ENCODE results near the gene MCM6.

Gene MCM6

DNA sequence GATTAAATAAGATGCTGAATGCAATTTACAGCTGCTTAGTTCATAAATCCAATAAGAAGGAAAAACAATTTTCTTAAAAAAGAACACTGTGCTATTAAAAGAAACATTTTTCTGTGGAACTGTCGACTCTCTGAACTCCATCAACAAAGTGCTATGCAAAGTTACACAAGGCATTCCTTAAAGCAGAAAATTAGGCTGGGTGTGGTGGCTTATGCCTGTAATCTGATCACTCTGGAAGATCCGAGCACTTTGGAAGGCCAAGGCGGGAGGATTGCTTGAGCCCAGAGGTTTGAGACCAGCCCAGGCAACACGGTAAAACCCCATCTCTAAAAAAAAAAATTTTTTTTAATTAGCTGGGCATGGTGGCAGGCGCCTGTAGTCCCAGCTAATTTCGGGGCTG lies 13.0 kb downstream of the MCM6 start:
- no peak for DNase-seq (ENCODE audit: low spot score)

DNA sequence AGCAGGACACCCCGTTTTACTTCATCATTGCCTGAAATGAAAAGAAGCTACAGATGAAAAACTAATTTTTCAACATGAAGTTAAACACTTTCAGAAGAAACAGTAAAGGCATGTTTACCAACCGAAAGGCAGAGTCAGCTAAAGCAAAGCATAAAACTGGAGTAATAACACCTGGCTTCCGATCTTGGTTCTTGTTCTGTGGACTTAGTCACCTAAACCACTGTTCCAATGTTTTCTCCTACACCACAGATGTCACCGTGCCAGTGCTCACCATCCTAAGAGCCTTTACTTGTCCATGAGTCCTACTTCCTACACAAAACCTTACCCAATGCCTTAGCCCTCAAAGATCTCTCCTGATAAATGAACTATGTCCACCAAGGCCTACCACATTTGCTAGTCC lies 13.5 kb downstream of the MCM6 start:
- DNase-seq (ENCODE audit: low spot score) = no peak

DNA sequence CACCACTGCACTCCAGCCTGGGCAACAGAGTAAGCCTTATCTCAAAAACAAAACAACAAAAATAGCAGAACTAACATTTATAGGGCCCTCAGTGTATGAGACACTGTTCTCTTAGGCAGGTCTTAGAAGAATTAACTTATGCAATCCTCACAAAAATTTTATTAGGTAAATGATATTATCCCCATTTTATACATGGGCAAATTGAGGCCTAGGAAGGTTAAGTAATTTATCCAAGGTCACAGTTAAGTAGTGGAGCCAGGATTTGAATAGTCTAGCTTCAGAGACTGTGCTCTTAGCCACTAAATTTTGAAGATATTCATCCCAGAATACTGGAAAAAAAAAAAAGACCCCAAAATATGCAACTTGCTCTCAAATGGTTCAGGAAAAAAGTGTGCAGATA lies 22.8 kb downstream of the MCM6 start:
- no peak for DNase-seq (ENCODE audit: low spot score)

DNA sequence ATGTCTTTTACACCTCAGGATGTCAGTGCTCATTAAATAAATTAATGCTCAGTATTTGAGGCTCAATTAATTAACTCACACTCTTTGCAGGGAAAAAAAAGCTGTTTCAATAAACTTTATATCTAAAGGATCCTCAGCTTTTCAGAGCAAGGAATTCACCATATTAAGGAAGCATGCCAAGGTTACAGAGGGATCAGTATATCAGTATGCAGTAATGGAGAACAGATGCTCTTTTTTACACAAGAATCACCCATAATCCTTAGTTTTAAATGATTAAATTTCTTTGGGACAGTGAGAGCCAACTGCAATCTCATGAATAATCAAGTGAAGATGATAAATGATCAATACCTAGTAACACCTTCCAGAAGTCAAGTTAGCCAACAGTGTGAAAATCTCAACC lies 24.4 kb downstream of the MCM6 start:
- DNase-seq (ENCODE audit: low spot score) = no peak

DNA sequence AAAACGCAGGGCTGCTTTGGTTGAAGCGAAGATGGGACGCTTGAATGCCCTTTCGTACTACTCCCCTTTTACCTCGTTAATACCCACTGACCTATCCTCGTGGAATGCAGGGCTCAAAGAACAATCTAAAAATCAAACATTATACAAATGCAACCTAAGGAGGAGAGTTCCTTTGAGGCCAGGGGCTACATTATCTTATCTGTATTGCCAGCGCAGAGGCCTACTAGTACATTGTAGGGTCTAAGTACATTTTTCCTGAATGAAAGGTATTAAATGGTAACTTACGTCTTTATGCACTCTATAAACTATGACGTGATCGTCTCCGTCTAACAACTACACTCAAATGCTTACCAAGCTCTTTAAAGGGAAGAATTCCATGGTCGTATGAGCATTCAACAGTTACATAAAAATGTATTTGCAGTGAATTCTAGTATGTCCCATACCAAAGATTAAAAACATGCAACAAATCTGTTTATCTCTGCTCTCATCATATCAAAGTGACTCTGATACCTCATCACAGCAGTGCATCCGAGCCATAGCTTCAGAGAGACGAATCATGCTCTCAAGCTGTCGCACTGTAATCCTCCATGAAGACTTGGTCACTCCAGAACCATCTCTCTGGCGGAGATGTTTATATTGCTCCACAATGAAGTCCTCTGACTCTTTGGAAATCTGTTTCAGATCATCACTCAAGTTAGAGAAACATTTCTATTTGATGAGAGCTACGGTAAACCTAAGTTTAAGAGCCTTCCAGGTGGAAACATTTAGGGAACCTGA lies 25.2 kb downstream of the MCM6 start:
- no peak for DNase-seq (ENCODE audit: low spot score)

DNA sequence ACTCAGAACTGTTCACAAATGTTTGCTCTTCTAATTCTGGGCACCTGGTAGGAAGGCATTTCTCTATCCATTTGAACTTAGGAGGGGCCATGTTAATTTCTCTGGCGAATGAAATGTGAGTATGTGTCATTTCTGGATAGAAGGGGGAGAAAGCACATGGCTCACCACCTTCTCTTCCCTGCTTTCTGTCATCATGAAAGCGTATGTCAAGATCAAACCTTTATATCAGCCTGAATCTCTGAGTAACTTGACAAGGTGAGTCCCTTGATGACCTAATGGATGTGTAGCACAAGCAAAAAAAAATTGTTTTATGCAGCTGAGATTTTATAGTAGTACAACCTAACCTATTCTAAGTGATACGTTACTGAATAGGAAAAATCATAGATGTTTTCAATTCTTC lies 27.2 kb downstream of the MCM6 start:
- no peak for DNase-seq (ENCODE audit: low spot score)

DNA sequence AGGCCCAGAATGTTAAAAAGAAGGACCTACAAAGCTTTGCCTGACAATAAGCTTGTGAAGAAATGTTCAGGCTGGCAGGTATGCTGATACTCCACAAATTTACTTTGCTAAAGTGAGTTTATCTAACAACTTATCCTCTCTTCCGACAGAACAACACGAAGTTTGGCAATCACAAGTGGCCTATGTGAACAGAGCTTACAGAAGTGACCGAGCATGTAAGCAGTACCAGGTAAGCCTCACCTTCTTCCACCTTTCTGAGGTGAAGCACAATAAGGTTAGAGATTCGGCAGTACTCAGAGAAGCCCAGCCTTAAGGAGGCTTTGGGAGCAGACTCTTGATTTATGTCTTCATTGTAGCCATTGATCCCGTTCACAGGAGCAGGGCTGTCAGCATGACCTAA lies 30.2 kb downstream of the MCM6 start:
- DNase-seq (ENCODE audit: low spot score) = no peak

DNA sequence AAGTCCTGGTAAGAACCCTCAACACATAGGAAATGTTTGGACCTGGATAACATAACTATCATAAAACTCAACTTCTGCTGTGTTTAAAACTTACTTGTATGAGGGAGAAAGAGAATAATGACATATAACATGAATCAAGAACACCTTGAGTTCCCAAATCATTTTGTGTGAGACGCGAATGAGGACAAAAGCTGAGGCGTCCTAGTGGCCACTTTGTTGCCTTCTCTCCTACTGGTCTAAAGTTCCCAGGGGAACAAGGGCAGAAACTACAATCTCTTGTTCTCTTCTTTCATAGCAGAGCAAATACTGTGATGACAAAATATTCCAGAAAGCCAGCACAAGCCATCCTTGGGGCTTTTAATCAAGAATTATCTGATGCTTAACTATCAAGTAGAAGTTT lies 31.0 kb downstream of the MCM6 start:
- no peak for DNase-seq (ENCODE audit: low spot score)

DNA sequence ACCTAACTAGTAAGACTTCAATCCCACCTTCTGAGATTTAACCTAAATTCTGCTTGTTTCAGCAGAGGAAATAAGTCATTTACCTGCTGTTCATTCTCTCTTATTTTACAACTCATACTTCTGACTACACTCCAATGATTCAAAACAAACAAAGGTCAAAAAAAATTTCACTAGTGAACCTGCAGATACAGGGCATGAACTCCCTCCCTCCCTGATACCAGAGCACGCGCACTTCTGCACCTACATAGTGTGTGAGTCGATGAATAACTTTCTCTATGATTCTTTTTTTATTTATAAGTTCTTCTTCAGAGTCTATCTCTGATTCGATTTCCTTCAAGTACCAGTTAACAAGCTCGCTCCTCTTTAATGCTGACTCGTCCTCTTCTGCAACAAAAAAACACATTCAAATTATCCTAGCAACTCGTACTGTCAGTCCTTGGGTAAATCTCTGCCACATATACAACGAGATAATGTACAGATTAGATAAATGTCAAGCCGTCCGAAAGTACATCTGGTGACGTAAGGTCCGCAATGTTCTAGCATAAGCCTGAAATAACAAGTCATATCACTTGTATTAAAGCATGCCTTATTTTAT lies 31.8 kb downstream of the MCM6 start:
- DNase-seq (ENCODE audit: low spot score) = no peak

DNA sequence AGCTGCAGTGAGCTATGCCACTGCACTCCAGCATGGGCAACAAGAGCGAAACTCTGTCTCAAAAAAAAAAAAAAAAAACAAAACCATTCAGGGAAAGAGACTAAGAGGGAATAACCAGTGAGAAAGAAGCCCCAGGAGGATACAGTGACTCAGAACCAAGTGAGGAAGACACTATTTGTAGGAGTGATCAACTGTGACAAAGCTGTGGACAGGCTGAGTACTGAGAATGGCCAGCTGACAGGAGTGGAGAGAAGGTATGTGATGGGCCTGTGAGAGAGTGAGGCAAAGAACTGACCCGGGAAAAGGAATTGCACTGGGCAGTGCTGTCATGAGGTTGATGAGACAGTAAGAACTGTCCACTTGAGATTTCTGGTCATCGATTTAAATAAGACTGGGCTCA lies 32.6 kb downstream of the MCM6 start:
- no peak for DNase-seq (ENCODE audit: low spot score)

DNA sequence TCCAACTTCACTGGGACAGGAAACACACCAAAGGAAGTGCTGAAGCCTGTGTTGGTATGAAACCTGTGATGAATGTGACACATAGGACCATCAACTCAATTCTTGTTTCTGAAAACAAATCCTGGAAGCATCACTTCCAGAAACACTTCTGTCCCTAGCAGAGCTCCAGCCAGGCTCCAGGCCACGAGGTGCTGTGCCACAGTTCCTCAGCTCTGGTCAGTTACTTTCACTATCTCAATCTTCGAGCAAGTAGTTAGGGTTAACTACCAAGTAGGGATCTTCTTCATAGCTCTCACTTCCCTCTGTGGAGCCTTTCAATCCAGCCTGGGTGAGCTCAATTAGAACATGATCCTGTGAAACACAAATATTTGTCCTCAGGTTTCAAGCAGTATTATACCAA lies 35.6 kb downstream of the MCM6 start:
- no peak for DNase-seq (ENCODE audit: low spot score)

DNA sequence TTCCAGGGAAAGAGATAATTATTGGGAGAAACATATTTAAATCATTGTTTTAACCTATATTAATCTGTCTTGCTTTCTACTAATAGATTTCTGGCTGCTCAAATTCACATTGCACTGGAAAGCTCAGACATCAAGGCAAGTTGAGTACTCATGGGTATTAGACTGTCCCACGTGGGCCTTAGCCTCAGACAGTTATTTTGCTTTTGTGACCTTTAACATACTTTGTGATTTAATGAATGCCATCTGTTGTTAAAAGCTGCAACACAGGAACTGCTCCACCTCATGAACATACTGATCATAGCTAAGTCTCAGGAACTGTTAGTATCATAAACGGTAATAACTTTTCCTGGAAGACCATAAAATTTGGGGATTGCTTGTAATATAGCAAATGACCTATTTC lies 36.5 kb downstream of the MCM6 start:
- DNase-seq (ENCODE audit: low spot score) = no peak

DNA sequence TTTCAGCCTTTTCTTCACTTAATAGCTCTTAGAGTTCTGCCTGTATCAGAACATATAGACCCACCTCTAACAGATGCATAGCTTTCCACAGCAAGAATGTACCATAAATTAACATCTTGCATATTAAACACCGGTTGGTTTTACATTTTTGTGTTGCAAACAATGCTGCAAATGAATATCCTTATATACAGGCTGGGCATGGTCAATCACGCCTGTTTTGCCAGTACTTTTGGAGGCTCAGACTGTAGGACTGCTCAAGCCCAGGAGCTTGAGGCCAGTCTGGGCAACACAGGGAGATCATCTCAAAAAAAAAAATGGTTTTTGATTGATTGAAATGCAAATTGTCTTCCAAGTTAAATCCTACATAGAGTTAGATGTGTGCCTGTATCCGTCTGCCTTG lies 37.7 kb downstream of the MCM6 start:
- no peak for DNase-seq (ENCODE audit: low spot score)

DNA sequence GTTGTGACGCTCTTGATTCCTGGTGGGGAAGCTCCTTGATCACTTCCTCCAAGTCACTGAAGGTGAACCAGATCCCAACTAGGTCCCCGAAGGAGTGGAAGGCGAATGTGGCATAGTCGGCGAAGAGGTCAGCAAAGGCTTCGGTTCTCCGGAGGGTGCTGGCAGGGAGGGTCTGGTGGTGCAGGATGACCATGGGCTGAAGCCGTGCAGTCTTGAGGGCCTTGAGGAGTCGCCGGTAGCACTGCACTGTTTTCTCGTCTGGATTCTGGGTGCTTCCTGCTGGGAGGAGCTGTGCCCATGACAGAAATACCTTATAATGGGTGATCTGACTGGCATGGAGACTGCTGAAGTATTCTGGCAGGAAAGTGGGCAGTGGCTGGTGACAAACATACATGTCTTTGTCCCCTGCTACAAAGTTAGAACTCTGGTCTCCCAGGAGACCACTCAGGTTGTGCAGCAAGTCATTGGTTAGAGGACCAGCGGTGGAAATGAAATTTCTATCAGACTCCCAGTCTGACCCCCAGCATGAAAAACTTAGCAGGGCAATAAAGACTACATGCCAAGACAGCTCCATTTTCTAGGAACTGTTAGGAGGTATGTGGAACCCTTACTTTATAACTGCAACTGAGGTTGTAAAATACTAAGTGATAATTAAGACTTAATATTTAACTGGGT lies 39.5 kb downstream of the MCM6 start, which contains the start of gene LCT:
Gene LCT (minus strand): TSS at position 589 of the 675 bp plus-strand sequence. CDS start 15 bp downstream, at position 574.
- DNase-seq (ENCODE audit: low spot score) = no peak

DNA sequence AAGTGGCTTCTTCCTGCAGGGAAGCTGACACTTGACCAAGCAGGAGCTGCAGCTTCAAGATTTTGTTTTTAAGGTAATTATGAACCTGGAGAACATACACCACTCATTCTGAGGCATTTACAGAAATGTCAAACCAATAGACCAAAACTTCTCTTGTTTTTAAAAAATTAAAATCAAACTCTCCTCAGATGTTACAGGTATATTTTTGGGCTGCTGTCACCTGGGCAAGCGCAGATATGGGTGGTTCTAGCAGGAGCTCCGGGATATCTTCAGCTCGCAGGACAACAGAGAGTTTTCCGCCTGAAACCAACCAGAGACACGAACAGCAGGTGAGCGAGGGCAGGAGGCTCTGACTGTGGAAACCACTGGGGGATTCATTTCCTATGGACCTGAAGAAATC lies 43.4 kb downstream of the MCM6 start:
- DNase-seq (ENCODE audit: low spot score) = no peak

DNA sequence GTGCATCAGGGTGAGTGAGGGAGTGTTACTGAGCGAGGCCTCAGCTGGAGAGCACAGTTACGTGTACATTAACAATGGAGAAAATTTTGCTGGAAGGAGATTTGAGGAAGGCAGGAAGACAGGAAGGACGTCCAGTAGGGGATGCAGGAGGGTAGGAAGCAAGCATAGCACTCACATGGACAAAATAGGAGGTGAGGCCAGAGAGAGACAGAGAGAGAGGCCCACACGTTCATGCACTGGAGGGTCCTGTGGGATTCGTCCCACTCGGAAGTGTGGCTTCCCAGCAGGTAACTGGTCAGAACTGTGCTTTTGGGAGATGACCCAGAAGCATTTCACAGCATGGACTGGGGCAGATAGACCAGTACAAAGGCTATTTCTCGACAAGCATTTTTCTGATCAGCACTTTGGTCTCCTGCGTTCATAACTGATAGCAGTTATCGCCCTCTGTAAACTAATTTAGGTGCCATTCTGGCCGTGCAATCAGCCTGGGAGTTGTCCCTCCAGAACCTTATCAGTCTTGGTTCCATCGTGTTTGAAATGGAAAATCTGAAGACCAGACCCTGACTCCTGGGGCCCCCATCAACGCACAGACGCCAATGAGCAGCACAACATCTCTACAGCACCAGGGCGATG lies 44.9 kb downstream of the MCM6 start:
- DNase-seq (ENCODE audit: low spot score) = peak; percentile 32

DNA sequence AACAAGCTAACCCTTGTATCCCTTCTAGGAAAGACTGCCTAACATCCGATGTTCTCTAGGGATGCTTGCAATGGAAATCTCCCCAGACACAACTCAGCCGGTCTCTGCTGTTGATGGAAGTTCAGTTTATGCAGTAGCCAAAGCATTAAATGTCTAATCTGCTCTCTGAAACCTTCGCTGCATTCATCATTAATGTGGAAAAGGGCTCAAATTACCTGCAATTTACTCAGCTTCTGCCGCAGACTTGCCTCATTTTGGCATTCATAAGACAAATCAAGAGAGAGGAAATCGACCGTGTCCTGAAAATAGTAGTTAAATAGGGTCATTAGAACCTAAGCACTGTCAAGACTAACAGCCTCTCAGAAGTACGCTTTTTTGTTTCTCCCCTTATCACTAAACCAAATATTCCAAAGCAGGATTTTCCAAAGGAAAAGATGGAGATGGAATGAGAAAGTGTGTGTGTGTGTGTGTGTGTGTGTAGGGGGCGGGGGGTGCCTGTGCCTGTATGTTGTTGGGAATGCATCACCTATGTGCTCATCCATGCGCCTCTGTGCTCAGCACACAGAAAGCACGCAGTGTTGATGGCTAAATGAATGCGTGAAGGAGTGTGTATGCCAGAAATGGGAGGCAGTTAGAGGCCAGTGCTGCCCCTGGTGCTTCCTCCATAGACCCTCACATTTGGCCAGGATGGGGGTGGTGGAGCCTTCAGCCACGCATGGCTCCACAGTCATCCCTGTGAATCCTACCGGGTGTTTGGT lies 46.7 kb downstream of the MCM6 start:
- DNase-seq (ENCODE audit: low spot score) = no peak

DNA sequence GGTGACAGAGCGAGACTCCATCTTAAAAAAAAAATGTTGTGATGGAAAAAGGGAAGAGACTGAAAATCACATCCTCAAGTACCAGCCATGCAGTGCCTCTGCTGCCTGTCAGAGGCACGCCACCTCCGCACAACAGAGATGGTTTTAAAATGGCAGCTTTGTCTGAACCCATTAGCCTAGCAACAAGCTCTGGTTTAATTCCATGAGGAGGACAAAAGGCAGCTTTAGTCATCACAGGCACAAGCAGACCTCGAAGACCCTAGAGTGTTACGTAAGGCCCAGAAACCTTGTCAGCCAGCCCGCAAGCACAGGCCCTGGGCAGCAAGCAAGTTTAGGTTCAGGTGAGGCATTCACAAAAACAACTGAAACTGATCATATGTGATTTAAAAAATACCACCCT lies 49.7 kb downstream of the MCM6 start:
- DNase-seq (ENCODE audit: low spot score) = no peak

DNA sequence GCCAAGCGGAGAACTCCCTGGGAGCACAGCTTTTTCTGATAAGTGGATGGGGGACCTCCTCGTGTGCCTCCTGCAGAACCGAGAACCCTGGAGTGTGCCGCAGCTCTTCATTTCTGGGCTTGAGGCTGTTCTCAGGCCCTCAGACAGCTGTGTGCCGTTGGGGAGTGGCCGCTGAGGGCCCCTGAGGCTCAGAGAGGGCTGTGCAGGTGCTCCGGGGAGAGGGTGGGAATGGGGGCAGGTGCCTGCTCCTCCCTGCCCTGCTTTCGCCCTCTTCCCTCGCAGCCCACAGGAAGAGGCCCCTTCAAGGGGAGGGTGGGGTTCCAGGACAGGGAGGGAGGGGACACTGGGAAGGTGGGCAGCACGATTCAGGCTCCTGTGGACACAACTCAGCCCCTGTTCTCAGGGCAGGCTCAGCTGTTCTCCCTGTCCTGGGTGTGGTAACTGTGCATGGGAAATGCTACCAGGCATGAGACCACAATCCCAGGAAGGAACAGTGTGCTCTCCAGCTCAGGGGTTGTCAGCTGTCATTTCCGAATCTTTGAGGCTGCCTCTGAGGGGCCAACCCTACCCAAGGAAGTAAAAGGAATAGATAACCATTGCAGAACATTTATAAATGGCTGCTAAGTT lies 50.6 kb downstream of the MCM6 start:
- no peak for DNase-seq (ENCODE audit: low spot score)

DNA sequence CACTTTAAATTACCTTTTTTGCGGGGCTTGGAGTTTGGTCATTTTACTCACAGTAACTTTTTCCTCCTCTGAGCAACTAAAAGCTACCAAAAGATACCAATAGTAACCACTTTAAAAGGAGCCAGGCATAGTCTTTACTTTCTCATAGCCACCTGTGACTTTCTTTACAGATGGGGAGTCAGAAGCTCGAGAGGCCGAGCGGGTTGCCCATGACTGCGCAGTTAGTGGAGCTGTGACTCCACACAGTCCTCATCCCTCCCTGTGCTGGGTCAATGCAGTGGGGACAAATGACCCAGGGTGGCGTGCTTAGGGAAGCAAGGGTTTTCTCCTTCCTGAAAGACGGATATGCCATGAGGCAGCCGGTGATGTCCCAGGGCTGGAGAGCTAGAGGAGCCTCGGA lies 51.1 kb downstream of the MCM6 start:
- DNase-seq (ENCODE audit: low spot score) = no peak

DNA sequence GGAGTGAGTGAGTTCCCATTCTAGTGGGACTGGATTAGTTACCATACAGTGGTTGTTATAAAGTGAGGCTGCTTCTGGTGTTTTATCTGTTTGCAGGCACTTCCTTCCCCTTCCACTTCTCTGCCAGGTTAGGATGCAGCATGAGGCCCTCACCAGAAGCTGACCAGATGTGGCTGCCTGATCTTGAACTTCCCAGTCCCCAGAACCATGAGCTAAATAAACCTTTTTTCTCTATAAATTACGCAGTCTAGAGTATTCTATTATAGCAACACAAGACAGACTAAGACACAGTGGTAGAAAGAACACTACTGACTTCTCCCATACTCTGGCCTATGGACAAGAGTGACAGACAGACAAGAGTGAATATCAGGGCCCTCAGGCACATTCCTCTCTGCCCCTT lies 53.4 kb downstream of the MCM6 start:
- no peak for DNase-seq (ENCODE audit: low spot score)

DNA sequence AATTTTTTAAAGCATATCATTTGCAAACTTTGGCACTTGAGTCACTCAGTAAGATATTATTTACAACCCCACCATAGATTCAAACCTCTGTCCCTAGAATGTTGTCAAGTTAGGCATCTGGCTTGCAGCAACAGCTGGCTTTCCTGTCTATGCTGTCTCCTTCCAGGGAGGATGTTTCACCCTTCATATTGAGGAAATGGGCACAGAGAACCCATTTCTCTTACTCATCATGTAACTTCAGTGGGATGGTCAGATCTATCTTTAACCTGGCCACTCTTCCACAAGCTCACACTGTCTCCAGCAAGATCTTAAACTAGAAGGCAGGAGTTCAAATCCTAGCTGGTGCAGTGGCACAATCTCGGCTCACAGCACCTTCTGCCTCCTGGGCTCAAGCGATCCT lies 55.1 kb downstream of the MCM6 start:
- no peak for DNase-seq (ENCODE audit: low spot score)
